Ecto neural progenitor cell (in vitro differentiated cells): ENCODE results near the gene GTF2IRD1.
"Not testable (repeated sequence)": the region's sequence is repeated elsewhere in the genome, so short reads cannot be mapped to it uniquely, and the experiment has no call there.

ENCODE experiments used
- DNase-seq: peaks from one replicate; pipeline ENCODE4 v3.0.0-alpha.2; 2018; ENCODE audit warnings: low spot score

GTF2IRD1 gene

DNA sequence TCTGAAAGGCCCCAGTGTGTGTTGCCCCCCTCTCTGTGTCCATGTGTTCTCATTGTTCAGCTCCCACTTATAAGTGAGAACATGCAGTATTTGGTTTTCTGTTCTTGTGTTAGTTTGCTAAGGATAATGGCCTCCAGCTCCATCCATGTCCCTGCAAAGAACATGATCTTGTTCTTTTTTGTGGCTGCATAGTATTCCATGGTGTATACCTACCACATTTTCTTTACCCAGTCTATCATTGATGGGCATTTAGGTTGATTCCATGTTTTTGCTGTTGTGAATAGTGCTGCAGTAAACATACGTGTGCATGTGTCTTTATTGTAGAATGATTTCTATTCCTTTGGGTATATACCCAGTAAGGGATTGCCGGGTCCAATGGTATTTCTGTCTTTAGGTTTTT lies 37.8 kb downstream of the GTF2IRD1 start:
- DNase-seq: not testable (repeated sequence)

DNA sequence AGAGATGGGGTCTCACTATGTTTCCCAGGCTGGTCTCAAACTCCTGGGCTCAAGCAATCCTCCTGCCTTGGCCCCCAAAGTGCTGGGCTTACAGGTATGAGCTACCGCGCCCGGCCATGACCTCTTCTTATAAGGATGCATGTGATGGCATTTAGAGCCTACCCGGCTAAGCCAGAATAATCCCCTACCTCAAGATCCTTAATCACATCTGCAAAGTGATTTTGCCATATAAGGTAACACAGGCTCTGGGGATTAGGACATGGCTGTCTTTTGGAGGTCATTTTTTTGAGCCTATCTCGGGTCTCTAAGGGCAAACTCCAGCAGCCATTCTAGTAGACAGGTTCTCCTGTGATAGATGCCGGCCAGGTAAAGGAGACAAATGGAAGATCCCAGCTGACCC lies 39.6 kb downstream of the GTF2IRD1 start:
- DNase-seq: no peak

DNA sequence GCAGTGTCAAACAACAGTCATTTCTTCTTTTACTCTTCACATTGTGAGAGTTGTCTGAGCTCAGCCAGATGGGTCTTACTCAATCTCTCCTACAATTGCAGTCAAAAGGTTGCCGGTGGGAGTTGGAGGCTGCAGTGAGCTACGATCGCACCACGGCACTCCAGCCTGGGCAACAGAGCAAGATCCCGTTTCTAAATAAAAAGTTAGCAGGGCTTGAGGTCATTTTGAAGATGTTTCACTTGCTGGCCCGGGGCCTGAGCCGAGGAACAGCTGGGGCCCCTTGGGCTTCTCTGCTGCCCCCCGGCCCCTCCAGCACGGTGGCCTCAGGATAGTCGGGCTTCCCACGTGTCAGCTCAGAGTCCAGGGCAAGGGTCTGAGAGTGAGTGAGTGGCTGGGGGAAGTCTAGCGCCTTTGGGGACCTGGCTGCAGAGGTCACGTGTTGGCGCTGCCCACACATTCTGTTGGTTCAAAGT lies 40.4 kb downstream of the GTF2IRD1 start:
- DNase-seq: no peak

DNA sequence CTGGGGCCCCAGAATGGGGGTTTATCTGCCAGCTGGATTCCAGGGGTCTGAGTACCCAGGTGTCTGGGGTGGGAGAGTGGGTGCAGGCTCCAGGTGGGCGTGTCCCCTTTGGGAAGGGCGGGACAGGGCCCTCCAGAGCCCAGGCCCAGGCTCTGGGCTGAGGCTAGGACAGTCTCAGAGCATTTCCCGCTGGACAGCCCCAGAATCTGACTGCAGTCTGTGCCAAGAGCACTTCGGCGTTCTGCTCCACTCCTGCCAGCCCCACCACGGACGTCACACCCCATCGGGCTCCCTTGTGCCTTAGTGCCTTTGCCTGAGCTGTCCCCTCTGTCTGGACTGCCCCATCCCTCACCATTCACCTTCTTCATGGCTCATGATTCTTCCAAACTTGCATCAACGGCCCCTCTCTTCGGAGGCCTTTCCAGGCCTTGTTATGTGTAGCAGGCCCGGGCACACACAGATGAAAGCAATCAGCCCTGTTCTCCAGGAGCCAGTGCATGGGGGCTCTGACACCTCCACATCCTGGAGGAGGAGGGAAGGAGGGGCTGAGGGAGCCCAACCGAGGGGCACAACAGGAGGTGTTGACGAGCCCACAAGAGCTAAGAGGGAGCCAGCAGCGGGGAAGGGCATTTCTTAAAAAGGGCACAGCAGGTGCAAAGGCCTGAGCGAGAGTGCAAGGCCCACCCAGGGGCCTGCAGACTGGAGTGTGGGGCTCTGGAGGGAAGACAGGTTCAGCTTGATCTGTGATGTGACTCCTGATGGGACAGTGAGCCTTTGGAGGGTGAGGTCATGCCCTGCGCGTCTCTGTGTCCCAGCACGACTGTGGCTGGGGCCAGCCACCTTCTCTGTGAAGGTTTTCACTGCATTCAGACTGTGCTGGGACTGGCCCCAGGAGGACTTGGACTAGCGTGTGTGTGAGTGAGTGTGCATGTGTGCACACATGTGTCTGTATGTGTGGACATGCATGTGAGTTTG lies 41.7 kb downstream of the GTF2IRD1 start:
- no peak for DNase-seq

- no peak for DNase-seq
Observed at GRCh38 chr7:74496272-74496671, 42.6 kb downstream of the GTF2IRD1 start.

- DNase-seq: not testable (repeated sequence)
Observed at GRCh38 chr7:74496773-74497172, 43.1 kb downstream of the GTF2IRD1 start.

DNA sequence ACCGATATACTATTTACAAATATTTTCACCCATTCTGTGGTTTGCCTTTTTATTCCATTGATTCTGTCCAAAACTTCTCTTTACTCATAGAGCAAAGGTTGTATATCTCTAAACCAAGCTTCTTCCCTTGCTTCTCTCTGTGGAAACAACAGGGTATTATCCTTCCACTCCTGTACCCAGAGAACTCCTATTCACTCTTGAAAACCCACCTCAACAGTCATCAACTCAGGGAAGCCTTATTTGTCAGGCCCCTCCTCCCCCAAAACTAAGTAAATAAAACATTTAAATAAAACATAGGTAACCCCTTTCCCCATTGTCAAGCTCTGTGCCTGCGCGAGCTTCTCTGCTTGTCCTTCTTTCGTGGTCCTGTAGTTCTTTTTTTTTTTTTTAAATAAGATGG lies 44.6 kb downstream of the GTF2IRD1 start:
- no peak for DNase-seq

DNA sequence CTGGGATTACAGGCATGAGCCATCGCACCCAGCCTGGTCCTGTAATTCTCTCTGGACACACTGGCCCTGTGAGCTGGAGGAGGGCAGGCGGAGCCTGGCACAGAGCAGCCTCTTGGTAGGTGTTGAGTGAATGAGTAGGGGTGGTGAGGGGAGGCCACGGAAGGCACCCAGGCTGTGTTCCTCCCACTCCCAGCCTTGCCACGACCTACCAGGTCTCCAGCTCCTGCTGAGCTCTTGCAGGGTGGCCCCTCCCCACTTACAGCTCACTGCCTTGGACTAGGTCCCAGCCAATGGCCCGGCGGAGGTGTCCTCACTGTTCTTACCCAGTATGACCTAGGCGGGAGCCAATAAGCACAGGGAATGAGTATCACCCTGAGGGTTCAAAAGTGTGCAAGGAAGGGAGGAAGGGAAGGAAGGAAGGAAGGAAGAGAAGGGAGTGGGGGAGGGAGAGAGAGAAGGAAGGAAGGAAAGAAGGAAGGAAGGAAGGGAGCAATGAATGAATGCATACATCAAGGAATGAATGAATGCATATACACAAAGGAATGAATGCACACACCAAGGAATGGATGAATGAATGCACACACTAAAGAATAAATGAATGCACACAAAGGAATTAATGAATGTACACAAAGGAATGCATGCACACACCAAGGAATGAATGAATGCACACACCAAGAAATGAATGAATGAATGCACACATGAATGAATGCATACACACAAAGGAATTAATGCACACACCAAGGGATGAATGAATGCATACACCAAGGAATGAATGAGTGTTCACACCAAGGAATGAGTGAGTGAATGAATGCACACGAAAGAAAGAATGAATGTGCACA lies 45.5 kb downstream of the GTF2IRD1 start:
- DNase-seq: no peak

DNA sequence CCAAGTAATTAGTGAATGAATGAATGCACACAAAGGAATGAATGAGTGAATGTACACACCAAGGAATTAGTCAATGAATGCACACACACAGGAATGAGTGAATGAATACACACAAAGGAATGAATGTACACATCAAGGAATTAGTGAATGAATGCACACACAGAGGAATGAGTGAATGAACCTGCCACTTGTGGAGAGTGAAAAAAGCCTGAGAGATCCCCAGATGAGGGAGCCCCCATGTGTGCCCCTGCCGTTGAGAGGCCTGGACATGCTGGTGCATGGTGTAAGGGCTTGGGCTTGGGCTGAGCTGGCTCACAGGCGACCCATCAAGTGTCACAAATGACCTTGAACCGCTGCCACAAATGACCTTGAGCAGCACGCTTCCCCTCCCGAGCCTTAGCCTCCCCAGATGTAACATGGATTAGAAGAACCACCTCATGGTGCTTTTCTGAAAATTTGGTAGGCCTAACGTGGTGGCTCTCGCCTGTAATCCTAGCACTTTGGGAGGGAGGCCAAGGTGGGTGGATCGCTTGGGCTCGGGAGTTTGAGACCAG lies 46.2 kb downstream of the GTF2IRD1 start:
- DNase-seq: no peak

- DNase-seq: no peak
Observed at GRCh38 chr7:74501298-74501697, 47.6 kb downstream of the GTF2IRD1 start.

- DNase-seq: no peak
Observed at GRCh38 chr7:74502216-74502891, 48.6 kb downstream of the GTF2IRD1 start.

GRCh38 chr7:74503061-74503460 lies 49.4 kb downstream of the GTF2IRD1 start:
- DNase-seq: no peak

DNA sequence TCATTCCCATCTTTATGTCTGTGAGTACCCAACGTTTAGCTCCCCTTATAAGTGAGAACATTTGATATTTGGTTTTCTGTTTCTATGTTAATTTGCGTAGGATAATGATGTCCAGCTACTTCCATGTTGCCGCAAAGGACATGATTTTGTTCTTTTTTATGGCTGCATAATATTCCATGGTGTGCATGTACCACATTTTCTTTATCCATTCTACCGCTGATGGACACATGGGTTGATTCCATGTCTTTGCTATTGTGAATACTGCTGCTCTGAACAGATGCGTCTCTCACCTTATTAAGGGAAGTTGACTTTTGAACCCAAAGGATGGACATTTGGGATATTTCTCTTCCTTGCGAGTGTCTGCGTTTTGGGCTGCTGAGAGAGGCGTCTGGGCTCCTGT lies 50.2 kb downstream of the GTF2IRD1 start:
- DNase-seq: no peak

DNA sequence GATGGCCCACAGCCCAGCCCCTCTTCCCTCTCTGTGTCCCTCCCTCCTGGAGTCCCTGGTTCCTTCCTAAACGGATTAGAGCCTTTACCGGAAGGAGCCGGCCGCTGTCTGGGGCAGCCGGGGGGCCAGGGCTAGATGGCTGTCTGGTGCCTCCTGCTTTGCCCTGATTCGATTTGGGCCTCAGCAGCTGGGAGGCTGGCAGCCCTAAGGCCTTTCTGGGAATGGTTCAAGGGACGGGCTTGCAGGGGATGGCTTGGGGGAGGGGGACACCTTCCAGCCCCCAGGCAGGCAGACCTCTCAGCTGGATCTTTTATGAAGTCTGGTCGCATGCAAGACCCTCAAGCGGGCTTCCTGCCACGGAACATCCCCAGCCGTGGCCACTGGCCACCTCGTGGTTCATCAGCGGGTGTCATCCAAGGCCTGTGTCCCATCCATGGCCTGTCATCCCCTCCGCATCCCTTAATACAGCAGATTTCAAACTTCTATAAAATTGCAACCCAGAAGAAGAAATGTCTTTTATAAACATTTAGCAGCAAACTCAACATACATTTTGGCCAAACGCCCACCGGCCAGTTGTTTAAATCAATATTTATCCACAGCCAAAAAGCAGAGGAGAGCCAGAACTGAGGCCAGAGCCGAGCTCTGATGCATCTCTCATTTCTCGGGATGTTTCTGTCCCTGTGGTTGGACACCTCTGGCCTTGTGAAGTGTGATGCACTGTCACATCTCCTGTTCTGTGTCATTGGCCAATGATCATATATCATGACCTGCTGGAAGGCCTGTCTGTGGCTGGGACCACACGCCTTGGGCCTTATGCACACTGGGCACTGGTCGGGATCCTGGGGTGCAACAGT lies 52.0 kb downstream of the GTF2IRD1 start:
- no peak for DNase-seq

- DNase-seq: no peak
Observed at GRCh38 chr7:74506325-74506724, 52.6 kb downstream of the GTF2IRD1 start.

DNA sequence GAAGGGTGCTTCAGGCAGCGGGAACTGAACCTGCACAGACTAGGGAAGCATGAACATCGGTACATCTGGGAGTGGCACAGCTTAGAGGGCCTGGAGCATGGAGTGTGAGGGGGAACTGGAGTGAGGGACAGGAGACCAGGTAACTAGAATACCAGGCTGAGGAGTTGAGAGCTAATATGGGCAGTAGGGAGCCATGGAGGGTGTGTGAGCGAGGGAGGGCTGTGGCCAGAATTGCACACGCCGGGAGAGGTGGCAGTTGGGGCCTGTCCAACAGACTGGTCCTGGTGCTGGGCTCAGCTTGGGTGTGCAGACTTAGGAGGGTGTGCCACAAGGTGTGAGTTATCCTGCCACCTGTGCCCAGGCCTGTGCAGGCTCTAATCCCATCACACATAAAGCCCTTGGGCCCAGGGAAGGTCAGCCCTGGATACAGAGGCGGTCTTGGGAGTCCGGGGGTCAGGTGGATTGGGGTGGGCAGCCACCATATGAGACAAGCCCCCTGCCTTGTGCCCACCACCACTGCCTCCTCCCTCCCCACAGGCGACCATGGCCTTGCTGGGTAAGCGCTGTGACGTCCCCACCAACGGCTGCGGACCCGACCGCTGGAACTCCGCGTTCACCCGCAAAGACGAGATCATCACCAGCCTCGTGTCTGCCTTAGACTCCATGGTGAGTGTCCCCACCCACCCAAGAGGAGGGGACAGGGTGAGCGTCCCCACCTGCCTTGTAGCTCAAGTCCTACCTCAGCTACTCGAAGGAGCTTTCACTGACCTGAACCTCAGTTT lies 54.0 kb downstream of the GTF2IRD1 start:
- no peak for DNase-seq

GRCh38 chr7:74509453-74509852 lies 55.7 kb downstream of the GTF2IRD1 start:
- DNase-seq: not testable (repeated sequence)

DNA sequence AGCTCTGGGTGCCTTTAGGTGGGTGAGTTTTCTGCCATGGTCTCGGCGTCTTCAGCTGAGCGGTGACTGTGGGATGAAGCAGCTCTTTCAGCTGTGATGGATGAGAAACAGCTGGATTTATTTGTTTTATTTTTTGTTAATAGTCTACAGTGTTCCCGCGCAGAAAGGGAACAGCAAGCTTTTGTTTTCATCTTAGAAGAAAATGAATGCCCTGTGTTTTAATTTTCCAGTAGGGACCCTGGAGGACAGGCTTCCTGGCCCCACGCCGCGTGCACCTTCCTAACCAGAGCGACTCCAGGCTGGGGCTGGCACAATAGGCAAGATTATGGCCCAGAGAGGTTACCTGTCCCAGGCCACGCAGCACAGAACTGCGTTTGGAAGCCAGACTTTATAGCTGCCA lies 57.6 kb downstream of the GTF2IRD1 start:
- no peak for DNase-seq

GRCh38 chr7:74512762-74513161 lies 59.1 kb downstream of the GTF2IRD1 start:
- no peak for DNase-seq

- DNase-seq: no peak
Observed at GRCh38 chr7:74514131-74514591, 60.5 kb downstream of the GTF2IRD1 start.
